ENCODE measurements around the gene SESN2.

- TF ChIP-seq CTCF (IDR thresholded peaks at IDR 0.05) (no peak), EP300 (IDR thresholded peaks at IDR 0.05; ENCODE audit: low read depth) (no peak)
These were observed 49.6 kb upstream of the SESN2 start for GRCh38 chr1:28209700-28210099.
